ENCODE data around the gene CLASP1.
"Not testable (repeated sequence)": the region's sequence is repeated elsewhere in the genome, so short reads cannot be mapped to it uniquely, and the experiment has no call there.

Gene CLASP1

GRCh38 chr2:121471532-121472469 is 177.5 kb downstream of the CLASP1 start:
- no peak overlapping the region for H2AFZ ChIP-seq (ENCODE audit: low read depth, low read length)
- peaks cover 26% of the 10 kb centered on the region for H3K36me3 ChIP-seq (ENCODE audit: insufficient read depth, low read length)
- H3K27me3 ChIP-seq (ENCODE audit: insufficient read depth, low read length) = no peaks in the 10 kb centered on the region
- H3K4me3 ChIP-seq (ENCODE audit: low read length) = no peak overlapping the region
- H3K9me3 ChIP-seq (ENCODE audit: low read length) = no peaks in the 10 kb centered on the region
- peaks cover 45% of the 10 kb centered on the region for H3K4me1 ChIP-seq (ENCODE audit: insufficient read depth, low read length)

GRCh38 chr2:121470917-121471316 is 178.3 kb downstream of the CLASP1 start:
- peaks cover 2% of the 10 kb centered on the region for H3K9me3 ChIP-seq (ENCODE audit: low read length)
- no peak overlapping the region for H3K4me3 ChIP-seq (ENCODE audit: low read length)

DNA sequence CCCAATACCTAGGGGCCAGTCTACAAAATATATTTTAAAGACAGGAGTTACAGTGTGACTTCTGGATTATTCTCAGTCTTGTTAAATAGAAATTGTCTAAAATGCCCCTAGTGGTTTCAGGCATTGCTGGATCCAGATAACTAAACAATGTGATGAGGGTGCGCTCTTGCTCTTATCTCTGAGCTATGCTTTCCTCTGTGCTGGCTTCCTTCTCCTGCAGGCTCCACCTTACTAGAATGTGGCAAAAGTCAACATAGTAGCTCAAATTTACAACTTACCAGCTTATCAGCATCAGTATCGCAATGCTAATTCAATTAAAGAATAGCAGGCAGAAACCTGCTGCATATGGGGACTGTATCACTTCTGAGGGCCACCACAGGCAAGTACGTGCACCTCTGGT is 179.9 kb downstream of the CLASP1 start:
- Histone ChIP-seq H2AFZ (ENCODE audit: low read depth, low read length) (no peak overlapping the region), H3K36me3 (ENCODE audit: insufficient read depth, low read length) (peaks cover 33% of the 10 kb centered on the region), H3K9me3 (ENCODE audit: low read length) (peaks cover 2% of the 10 kb centered on the region), H3K27me3 (ENCODE audit: insufficient read depth, low read length) (no peaks in the 10 kb centered on the region), H3K4me1 (ENCODE audit: insufficient read depth, low read length) (peaks cover 36% of the 10 kb centered on the region), H3K4me3 (ENCODE audit: low read length) (no peak overlapping the region)

More at GRCh38 chr2:121470917-121471316, 178.3 kb downstream of the CLASP1 start:
- Histone ChIP-seq H3K4me1 (ENCODE audit: insufficient read depth, low read length) (peaks cover 36% of the 10 kb centered on the region), H2AFZ (ENCODE audit: low read depth, low read length) (no peak overlapping the region), H3K36me3 (ENCODE audit: insufficient read depth, low read length) (peaks cover 33% of the 10 kb centered on the region), H3K27me3 (ENCODE audit: insufficient read depth, low read length) (no peaks in the 10 kb centered on the region)

- Histone ChIP-seq H3K9me3 (ENCODE audit: low read length) (peaks cover 2% of the 10 kb centered on the region), H3K36me3 (ENCODE audit: insufficient read depth, low read length) (peaks cover 33% of the 10 kb centered on the region), H2AFZ (ENCODE audit: low read depth, low read length) (no peak overlapping the region), H3K4me3 (ENCODE audit: low read length) (no peak overlapping the region), H3K27me3 (ENCODE audit: insufficient read depth, low read length) (no peaks in the 10 kb centered on the region), H3K4me1 (ENCODE audit: insufficient read depth, low read length) (peaks cover 32% of the 10 kb centered on the region)
These were observed 180.3 kb downstream of the CLASP1 start for GRCh38 chr2:121468936-121469335.

- H3K36me3 ChIP-seq (ENCODE audit: insufficient read depth, low read length) = peaks cover 73% of the 10 kb centered on the region
- no peak overlapping the region for H2AFZ ChIP-seq (ENCODE audit: low read depth, low read length)
- H3K4me1 ChIP-seq (ENCODE audit: insufficient read depth, low read length) = peaks cover 3% of the 10 kb centered on the region
- H3K4me3 ChIP-seq (ENCODE audit: low read length) = no peak overlapping the region
- no peaks in the 10 kb centered on the region for H3K9me3 ChIP-seq (ENCODE audit: low read length)
- no peaks in the 10 kb centered on the region for H3K27me3 ChIP-seq (ENCODE audit: insufficient read depth, low read length)
These were observed 190.0 kb downstream of the CLASP1 start for GRCh38 chr2:121459291-121459690.

DNA sequence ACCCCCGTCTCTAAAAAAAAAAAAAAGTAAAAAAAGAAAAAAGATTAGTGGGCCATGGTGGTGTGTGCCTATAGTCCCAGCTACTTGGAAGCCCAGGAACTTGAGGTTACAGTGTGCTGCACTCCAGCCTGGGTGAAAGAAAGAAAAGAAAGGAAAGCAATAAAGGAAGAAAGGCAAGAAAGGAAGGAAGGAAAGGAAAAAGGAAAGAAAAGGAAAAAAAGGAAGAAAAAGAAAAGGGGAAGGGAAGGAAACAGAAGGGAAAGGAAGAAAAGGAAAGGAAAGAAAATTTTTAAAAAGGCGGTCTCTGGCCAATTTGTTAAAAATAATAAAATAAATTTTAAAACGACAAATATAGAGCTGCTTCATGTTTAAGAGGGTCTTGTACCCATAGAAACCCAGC is 192.9 kb downstream of the CLASP1 start:
- H3K36me3 ChIP-seq (ENCODE audit: insufficient read depth, low read length) = peaks cover 72% of the 10 kb centered on the region
- H2AFZ ChIP-seq (ENCODE audit: low read depth, low read length) = no peak overlapping the region
- H3K27me3 ChIP-seq (ENCODE audit: insufficient read depth, low read length) = no peaks in the 10 kb centered on the region
- H3K9me3 ChIP-seq (ENCODE audit: low read length) = no peaks in the 10 kb centered on the region
- H3K4me3 ChIP-seq (ENCODE audit: low read length) = no peak overlapping the region
- peaks cover 3% of the 10 kb centered on the region for H3K4me1 ChIP-seq (ENCODE audit: insufficient read depth, low read length)

DNA sequence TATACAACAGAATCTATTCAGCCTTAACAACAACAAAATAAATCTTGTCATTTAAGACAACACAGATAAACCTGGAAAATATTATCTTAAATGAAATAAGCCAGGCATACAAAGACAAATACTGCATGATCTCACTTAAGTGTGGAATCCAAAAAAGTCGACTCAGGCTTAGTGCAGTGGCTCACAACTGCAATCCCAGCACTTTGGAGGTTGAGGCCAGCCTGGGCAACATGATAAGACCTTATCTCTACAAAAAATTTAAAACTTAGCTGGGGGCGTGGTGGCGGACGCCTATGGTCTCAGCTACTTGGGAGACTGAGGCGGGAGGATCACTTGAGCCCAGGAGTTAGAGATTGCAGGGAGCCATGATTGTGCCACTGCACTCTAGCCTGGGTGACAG is 193.8 kb downstream of the CLASP1 start:
- Histone ChIP-seq H3K4me3 (ENCODE audit: low read length) (no peak overlapping the region), H3K36me3 (ENCODE audit: insufficient read depth, low read length) (peaks cover 69% of the 10 kb centered on the region), H2AFZ (ENCODE audit: low read depth, low read length) (no peak overlapping the region), H3K27me3 (ENCODE audit: insufficient read depth, low read length) (no peaks in the 10 kb centered on the region), H3K4me1 (ENCODE audit: insufficient read depth, low read length) (peaks cover 2% of the 10 kb centered on the region), H3K9me3 (ENCODE audit: low read length) (no peaks in the 10 kb centered on the region)

DNA sequence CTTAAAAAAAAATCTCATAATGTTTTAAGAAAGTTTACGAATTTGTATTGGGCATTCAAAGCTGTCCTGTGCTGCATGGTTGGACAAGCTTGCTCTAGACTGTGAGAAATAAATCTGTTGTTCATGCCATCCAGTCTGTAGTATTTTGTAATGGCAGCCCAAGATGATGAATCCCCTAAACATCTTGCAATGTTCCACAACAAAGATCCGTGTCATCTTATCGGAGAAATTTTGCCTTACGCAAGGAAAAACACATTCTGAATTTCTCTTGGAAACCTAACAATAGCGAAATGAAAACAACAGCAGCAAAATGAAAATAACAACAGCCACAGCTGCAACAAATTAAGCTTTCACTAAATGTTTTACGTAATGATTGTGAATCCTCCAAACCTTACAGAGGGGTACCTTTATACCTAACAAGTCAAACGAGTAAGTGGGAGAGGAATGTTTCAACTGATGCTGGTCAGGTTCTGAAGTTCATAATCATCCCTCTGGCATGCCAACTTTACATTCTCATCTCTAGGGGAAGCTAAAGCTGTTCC is 194.6 kb downstream of the CLASP1 start:
- Histone ChIP-seq H3K9me3 (ENCODE audit: low read length) (no peaks in the 10 kb centered on the region), H3K4me3 (ENCODE audit: low read length) (no peak overlapping the region), H2AFZ (ENCODE audit: low read depth, low read length) (no peak overlapping the region), H3K4me1 (ENCODE audit: insufficient read depth, low read length) (no peaks in the 10 kb centered on the region), H3K36me3 (ENCODE audit: insufficient read depth, low read length) (peaks cover 73% of the 10 kb centered on the region), H3K27me3 (ENCODE audit: insufficient read depth, low read length) (no peaks in the 10 kb centered on the region)

DNA sequence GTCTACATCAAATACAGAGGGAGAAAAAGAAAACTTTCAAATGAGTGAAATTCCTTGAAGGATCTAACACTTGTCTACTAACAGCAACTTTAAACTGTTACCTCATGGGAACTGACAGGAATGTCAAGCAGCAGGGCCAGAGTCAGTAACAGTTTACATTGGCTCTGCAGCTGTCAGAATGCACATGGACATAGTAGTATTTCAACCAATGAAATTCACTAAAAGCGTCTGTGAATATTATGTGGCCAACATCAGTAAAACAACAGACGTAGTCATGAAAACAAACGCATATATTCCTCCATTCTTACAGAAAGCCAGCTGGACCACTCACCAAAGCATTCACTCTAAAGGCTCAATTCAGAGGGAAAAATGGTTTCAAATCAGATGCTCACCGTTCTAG is 197.9 kb downstream of the CLASP1 start:
- H3K36me3 ChIP-seq (ENCODE audit: insufficient read depth, low read length) = peaks cover 76% of the 10 kb centered on the region

GRCh38 chr2:121450301-121450700 is 199.0 kb downstream of the CLASP1 start:
- Histone ChIP-seq H3K36me3 (ENCODE audit: insufficient read depth, low read length) (peaks cover 77% of the 10 kb centered on the region), H3K27me3 (ENCODE audit: insufficient read depth, low read length) (no peaks in the 10 kb centered on the region), H2AFZ (ENCODE audit: low read depth, low read length) (no peak overlapping the region), H3K4me1 (ENCODE audit: insufficient read depth, low read length) (no peaks in the 10 kb centered on the region), H3K4me3 (ENCODE audit: low read length) (no peak overlapping the region), H3K9me3 (ENCODE audit: low read length) (no peaks in the 10 kb centered on the region)

More for the DNA sequence above, 197.9 kb downstream of the CLASP1 start:
- H3K4me3 ChIP-seq (ENCODE audit: low read length) = no peak overlapping the region
- H2AFZ ChIP-seq (ENCODE audit: low read depth, low read length) = no peak overlapping the region
- no peaks in the 10 kb centered on the region for H3K27me3 ChIP-seq (ENCODE audit: insufficient read depth, low read length)
- H3K9me3 ChIP-seq (ENCODE audit: low read length) = no peaks in the 10 kb centered on the region
- no peaks in the 10 kb centered on the region for H3K4me1 ChIP-seq (ENCODE audit: insufficient read depth, low read length)

GRCh38 chr2:121446647-121447241 is 202.5 kb downstream of the CLASP1 start:
- H2AFZ ChIP-seq (ENCODE audit: low read depth, low read length) = no peak overlapping the region
- H3K27me3 ChIP-seq (ENCODE audit: insufficient read depth, low read length) = no peaks in the 10 kb centered on the region
- no peaks in the 10 kb centered on the region for H3K9me3 ChIP-seq (ENCODE audit: low read length)
- H3K4me3 ChIP-seq (ENCODE audit: low read length) = no peak overlapping the region
- H3K4me1 ChIP-seq (ENCODE audit: insufficient read depth, low read length) = peaks cover 10% of the 10 kb centered on the region
- peaks cover 66% of the 10 kb centered on the region for H3K36me3 ChIP-seq (ENCODE audit: insufficient read depth, low read length)

DNA sequence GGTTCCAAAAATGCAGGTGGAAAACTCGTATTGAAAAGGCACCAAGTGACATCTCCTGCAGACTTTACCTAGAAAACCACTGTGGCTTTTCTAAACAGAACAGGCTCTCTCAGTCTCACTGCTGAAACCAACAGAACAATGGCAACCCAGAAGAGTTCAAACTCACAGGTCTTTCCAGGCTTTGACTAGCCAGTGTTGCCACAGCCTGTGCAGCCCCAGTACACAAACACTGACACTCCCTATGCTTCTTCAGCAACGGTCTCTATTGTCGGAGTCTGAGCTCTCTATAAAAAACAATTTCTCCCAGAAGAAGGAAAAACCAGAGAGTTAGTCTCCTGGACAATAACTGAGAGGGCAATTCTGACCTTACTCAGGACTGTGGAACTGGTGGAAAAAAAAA is 206.4 kb downstream of the CLASP1 start:
- Histone ChIP-seq H3K4me1 (ENCODE audit: insufficient read depth, low read length) (peaks cover 10% of the 10 kb centered on the region), H2AFZ (ENCODE audit: low read depth, low read length) (no peak overlapping the region), H3K27me3 (ENCODE audit: insufficient read depth, low read length) (no peaks in the 10 kb centered on the region), H3K36me3 (ENCODE audit: insufficient read depth, low read length) (peaks cover 53% of the 10 kb centered on the region), H3K9me3 (ENCODE audit: low read length) (peaks cover 3% of the 10 kb centered on the region), H3K4me3 (ENCODE audit: low read length) (no peak overlapping the region)

- H3K9me3 ChIP-seq (ENCODE audit: low read length); H3K4me3 ChIP-seq (ENCODE audit: low read length); H3K4me1 ChIP-seq (ENCODE audit: insufficient read depth, low read length); H3K27me3 ChIP-seq (ENCODE audit: insufficient read depth, low read length); H2AFZ ChIP-seq (ENCODE audit: low read depth, low read length): not testable (repeated sequence)
- H3K36me3 ChIP-seq (ENCODE audit: insufficient read depth, low read length) = peaks cover 33% of the 10 kb centered on the region
These were observed 211.0 kb downstream of the CLASP1 start for GRCh38 chr2:121438290-121438689.
